ENCODE results near the gene GCSAM. TPM values are rescaled to one million over a fixed set of nuclear protein-coding genes. Genes with fewer than 3 reads are reported as not detected.

The GCSAM gene, protein sequence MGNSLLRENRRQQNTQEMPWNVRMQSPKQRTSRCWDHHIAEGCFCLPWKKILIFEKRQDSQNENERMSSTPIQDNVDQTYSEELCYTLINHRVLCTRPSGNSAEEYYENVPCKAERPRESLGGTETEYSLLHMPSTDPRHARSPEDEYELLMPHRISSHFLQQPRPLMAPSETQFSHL
- under 1 TPM in 1 of 2 donors, not detected in 1; 0.50 TPM for total RNA-seq
- long read RNA-seq: 0 reads

DNA sequence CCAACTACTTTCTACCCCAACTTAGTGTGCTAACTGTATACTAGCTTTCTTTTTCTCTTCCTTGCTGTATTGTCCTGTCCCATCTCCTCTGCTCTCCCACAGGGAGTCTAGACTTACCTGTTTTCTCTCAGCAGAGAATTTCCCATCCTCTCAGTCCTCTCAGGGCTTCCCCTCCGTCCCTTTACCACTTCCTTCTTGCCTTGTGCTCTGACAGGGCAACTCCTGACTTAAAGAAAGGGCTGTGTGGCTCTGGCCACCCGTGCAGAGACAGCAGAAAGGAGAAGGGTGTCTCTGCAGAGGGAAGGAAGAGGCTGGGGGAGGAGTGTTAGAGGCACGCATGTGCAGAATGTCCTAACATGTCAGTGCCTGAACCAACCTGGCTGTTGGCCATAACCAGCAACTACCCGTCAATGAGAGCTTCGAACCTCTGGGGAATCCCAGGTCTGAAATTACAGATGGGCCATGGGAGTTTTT lies at the start of gene GCSAM:
GCSAM (minus strand) TSS at position 274 of the 474 bp plus-strand sequence; CDS start at position 146, 128 bp downstream.
- DNase-seq (peak; percentile 43 to 55), ATAC-seq (peak; percentile 33)
- intact Hi-C loops (cut with DNase I, micrococcal nuclease): loop anchor here in 1 of 2 donors (10.0 kb wide), 1 partner anchor 382 kb away; no protein-coding TSS in a partner anchor

DNA sequence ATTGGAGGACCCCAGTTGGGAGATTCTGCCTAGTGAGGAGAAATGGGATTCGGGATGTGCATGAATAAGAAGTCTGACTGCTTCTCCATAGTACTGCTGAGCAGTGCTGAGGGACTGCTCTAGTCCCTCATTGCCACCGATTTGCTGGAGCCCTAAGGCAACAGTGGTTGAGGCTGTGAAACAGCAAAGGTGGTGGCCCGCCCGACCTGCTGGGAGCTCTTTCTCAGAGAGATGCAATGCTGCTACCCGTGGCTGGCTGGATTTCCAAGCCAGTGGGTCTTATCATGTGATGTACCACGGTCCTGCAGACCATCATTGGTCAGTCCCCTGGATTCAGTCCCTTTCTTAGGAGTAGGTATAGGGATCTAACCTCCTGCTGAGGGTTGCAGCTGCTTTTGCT lies 42.6 kb upstream of the GCSAM start:
- no peak for ATAC-seq
- intact Hi-C loops (cut with DNase I, micrococcal nuclease): no loop called here
- DNase-seq: no peak

DNA sequence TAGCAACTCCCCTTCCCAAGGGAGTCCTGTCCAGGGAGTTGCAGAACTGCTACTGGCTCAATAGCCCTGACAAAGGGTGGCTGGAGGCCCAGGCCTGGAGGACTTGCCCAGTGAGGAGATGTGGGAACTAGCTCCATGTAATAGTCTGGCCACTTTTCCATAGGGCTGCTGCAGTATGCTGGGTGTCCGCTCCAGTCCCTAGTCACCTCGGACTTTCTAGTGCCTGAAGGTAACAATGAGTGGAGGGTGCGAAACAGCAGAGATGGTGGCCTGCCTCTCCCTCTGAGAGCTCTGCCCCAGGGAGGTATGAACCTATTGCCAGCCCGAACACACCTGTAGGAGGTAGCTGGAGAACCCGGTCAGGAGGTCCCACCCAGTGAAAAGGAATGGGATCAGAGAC lies 42.0 kb upstream of the GCSAM start:
- no peak for ATAC-seq
- intact Hi-C loops (cut with DNase I, micrococcal nuclease): no loop called here
- no peak for DNase-seq

DNA sequence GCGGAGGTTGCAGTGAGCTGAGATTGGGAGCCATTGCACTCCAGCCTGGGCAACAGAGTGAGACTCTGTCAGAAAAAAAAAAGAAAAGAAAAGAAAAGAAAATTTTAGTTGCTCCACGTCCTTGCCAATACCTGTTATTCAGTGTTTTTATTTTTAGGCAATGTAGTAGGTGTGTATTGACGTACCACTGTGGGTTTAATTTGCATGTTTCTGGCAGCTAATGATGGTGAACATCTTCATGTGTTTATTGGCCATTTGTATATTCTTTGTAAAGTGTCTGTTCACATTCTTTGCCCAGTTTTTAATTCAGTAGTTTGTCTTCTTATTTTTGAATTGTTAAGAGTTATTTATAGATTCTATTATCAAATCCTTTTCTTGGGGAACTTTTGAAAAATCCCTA lies 38.1 kb upstream of the GCSAM start:
- intact Hi-C loops (cut with DNase I, micrococcal nuclease): no loop called here
- ATAC-seq: no peak
- DNase-seq: no peak

DNA sequence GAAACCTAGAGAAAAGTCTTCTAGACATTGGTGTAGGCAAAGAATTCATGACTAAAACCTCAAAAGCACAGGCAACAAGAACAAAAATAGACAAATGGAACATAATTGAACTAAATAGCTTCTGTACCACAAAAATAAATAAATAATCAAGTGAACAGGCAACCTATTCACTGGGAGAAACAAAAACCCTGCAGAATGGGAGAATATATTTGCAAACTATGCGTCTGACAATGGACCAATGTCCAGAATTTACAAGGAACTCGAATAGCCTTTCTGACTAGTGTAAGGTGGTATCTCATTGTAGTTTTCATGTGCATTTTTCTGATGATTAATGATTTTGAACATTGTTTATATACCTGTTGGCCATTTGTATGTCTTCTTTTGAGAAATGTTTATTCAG lies 37.0 kb upstream of the GCSAM start:
- intact Hi-C loops (cut with DNase I, micrococcal nuclease): no loop called here
- ATAC-seq (no peak), DNase-seq (no peak)

DNA sequence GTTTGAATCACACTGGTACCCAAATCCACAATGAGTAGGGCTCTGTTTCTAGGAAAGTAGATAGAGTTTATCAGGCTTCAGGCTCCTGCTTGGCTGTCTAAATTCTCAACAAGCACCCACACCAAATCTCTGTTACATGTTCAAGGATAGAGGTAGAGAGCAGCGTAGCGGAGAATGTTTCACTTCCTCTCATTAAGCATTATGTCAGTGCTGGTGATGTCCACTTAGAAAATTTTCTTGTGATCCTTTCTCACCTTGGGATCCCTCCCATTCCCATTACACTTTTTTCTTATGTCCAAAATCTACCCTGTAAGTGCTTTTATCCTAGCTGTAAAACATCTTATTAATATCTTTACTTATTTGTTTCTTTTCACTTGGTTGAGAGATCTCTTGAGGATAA lies 34.7 kb upstream of the GCSAM start:
- ATAC-seq: no peak
- intact Hi-C loops (cut with DNase I, micrococcal nuclease): no loop called here
- DNase-seq: no peak

DNA sequence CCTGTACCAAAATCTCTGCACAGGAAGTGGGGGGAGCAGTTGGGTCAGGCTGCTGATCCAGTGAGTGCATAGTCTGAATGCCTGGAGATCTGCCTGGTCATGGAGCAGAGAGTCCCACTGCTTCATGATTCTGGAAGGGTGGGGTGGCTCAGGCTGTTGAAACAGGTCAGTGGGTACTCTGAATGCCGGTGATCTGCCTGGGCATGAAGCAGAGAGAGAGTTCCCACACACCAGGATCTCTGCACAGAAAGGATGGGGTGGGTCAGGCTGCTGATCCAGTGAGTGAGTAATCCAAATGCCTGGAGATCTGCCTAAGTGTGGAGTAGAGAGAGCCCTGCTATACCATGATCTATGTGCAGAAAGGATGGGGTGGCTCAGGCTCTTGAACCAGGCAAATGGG lies 16.1 kb upstream of the GCSAM start:
- ATAC-seq: no peak

DNA sequence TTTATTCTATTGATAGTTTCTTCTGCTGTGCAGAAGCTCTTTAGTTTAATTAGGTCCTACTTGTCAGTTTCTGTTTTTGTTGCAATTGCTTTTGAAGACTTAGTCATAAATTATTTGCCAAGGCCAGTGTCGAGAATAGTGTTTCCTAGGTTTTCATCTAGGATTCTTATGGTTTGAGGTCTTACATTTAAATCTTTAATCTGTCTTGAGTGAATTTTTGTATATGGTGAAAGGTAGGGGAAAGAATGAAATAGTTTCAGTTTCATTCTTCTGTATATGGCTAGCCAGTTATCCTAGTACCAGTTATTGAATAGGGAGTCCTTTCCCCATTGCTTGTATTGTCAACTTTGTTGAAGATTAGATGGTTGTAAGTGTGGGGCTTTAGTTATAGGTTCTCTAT lies 10.6 kb upstream of the GCSAM start:
- ATAC-seq (no peak), DNase-seq (no peak)
- intact Hi-C loops (cut with DNase I, micrococcal nuclease): no loop called here

More for the DNA sequence above, 16.1 kb upstream of the GCSAM start:
- intact Hi-C loops (cut with DNase I, micrococcal nuclease): no loop called here
- DNase-seq: no peak

DNA sequence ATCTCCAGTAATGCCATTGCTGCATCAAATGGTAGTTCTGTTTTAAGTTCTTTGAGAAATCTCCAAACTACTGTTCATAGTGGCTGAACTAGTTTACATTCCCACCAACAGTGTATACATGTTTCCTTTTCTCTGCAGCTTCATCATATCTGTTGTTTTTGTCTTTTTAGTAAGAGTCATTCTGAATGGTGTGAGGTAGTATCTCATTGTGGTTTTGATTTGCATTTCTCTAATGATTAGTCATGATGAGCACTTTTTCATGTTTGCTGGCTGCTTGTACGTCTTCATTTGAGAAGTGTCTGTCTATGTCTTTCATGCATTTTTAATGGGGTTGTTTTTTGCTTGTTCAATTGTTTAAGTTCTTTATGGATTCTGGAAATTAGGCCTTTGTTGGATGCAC lies 10.2 kb upstream of the GCSAM start:
- intact Hi-C loops (cut with DNase I, micrococcal nuclease): no loop called here
- DNase-seq: no peak
- ATAC-seq: no peak

DNA sequence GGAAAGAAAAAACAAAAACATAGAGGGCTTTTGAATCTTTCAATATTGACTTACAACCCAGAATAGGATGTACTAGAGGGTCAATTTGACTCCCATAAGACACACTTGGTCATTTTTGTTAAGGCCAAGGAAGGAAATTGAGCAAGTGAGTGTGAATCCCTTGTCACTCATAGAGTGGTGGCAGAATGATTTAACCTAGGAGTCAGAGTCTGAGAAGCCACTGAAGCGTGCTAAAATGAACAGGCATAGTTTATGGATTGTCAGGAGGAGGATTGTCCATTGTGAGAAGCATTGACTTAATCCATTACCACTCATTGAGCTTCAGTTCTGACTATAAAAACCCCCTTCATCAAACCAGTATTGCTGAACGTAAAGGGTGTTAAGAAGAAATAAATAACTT lies 8.2 kb upstream of the GCSAM start:
- DNase-seq: no peak
- ATAC-seq: no peak
- intact Hi-C loops (cut with DNase I, micrococcal nuclease): no loop called here

DNA sequence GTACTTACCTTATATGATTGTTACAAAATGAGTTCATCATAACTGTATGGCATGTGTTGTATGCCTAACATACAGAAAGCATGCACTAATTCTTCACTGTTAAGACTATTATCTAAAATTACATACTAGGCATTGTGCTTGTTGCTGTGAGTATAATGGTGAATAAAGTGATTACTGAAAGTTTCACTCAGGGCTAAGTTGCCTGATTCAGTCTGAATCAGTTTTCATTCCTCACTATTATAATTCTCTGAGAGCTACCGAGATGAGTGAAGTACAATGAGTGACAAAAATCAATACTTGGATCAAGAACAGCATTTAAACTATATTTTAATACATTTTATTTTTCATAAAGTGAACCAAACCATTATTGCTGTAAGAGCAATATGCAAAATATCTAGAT lies 7.5 kb upstream of the GCSAM start:
- intact Hi-C loops (cut with DNase I, micrococcal nuclease): no loop called here
- no peak for ATAC-seq
- no peak for DNase-seq

DNA sequence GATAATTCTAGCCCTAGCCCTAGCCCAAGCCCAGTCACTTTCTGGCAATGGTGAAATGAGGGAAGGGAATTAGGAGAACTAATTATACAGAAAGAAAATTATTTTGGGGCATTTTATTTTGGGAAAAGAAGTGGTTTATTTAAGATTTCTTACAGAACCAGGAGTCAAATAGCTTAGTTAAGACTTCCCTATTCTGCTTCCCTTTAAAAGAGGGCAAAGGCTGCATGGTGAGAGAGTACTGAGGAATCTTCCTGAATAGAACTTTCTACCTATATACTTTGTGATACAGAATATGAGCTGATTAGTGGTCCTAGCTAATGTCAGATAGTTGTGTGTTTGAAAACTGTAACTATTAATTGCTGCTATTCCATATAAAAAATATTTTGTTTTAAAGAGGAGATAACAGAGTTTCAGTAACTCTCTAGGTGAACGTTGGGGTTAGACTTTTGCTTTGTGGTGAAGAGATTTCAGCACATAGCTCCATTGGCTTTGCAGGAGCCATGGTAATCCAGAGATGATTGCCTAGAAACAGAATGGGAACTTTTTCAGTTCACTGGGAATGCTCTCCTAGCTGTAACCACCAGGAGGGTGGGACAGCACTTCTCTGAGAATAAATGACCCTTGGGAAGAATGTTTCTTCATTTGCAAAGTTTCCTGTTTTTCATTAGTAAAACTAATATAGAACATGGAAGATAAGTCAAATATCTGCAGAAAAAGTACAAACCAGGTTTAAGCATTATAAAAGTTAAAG lies 5.3 kb upstream of the GCSAM start:
- ATAC-seq (no peak), DNase-seq (no peak)
- intact Hi-C loops (cut with DNase I, micrococcal nuclease): loop anchor here in 1 of 2 donors (10.0 kb wide), 1 partner anchor 376 kb away; no protein-coding TSS in a partner anchor

DNA sequence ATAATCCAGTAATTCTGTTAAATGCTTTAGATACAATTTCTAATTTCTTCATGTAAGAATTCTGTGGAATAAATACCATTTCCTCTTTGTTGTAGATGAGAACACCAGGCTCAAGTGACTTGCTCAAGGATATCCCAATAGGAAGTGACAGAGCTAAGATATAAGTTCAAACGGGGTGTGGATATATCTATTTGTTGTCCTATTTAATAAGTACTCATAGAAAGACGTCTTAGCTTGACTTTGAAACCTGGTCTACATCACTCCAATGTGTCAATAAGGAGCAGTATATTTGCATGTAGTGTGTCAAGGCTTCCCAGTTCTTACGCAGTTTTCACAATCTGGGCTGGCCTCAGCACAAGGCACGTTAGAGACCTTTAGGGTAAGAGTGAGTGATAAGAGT lies 4.7 kb upstream of the GCSAM start:
- intact Hi-C loops (cut with DNase I, micrococcal nuclease): loop anchor here in 1 of 2 donors (10.0 kb wide), 1 partner anchor 377 kb away; no protein-coding TSS in a partner anchor
- no peak for ATAC-seq
- no peak for DNase-seq

DNA sequence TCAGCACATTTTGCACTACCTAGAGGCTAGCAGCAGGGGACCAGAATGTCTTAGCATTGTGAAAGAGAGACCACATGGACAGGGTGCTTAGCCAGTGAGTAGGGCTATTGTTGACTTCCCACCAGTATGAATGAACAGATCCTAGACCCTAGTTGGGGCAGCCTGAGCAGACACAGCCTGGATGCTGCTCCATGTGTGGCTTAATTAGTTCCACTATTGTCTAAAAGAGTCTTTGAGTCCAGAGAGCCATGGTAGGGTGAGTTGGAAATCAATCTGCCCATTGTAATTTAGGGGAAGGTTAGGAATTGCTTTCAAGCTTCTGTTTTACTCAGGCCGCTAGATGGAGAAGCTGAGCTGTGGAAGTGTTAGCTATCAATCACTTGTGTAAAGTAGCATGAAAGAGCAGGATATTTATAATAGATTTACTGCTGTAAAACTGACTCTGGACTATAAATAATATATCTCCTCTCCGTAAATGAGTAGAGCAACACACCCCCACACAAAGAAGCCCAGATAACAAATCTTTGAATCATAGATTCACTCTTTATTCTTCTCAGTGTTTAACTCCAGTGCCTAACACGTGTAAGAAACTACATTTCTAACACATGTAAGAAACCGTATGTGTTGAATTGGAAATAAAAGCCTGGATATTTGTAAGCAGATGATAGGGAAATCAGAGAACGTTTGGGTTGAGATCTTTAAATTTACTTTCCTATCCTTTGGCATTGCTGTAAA lies 4.1 kb upstream of the GCSAM start:
- intact Hi-C loops (cut with DNase I, micrococcal nuclease): loop anchor here in 1 of 2 donors (10.0 kb wide), 1 partner anchor 378 kb away; no protein-coding TSS in a partner anchor
- ATAC-seq (peak; percentile 76), DNase-seq (peak in 1 of 2 donors; percentile 37)

DNA sequence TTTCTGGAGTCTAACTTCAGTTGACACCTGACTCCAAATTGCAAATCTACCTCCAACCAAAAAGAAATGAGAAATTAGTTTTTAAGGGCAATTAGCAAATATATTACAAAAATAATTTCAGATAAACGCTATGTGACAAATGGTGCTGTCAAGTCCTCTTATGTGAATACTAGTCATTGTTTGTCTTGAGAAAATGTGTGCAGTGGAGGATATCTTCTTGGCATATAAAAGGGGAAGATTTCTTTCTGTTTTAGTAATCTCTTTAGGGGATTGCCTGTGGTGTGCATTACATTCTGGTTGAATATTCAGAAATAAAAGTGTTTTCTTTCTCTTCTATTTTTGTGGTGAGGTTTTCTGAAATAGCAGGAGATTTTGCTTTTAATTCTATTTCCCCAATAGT lies 3.0 kb upstream of the GCSAM start:
- intact Hi-C loops (cut with DNase I, micrococcal nuclease): loop anchor here in 1 of 2 donors (10.0 kb wide), 1 partner anchor 379 kb away; no protein-coding TSS in a partner anchor
- ATAC-seq (no peak), DNase-seq (no peak)

DNA sequence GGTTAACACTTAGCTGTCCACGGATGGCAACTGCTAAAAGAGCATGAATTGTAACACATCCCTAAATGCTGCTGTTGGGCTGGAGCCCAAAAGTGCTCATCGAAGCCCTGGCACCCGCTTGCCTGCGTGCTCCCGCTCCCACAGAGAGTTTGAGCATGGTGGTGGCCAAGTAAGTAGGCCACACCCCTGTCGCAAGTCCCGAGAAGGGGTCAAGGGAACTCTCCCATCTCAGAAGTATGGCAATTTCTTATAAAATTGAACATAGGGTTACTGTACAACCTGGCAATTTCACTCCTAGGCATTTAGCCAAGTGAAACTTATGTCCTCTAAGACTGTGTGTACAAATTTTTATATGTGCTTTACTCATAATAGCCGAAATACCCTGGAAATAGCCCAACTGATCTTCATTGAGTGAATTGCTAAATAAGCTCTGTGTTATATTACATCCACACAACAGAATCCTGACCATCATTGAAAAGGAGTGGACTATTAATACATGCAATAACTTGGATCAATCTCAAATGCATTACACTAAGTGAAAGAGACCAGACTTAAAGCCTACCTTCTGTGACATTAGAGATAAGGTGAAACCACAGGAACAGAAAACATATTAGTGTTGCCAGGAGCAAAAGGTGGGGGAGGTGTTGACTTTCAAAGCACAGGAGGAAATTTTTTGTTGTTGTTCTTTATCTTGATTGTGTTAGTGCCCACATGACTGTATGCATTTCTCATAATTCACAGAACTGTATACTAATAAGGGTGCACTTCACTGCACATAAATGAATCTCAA lies 1.5 kb upstream of the GCSAM start:
- DNase-seq (no peak), ATAC-seq (peak; percentile 38)
- intact Hi-C loops (cut with DNase I, micrococcal nuclease): loop anchor here in 1 of 2 donors (10.0 kb wide), 1 partner anchor 380 kb away; no protein-coding TSS in a partner anchor

DNA sequence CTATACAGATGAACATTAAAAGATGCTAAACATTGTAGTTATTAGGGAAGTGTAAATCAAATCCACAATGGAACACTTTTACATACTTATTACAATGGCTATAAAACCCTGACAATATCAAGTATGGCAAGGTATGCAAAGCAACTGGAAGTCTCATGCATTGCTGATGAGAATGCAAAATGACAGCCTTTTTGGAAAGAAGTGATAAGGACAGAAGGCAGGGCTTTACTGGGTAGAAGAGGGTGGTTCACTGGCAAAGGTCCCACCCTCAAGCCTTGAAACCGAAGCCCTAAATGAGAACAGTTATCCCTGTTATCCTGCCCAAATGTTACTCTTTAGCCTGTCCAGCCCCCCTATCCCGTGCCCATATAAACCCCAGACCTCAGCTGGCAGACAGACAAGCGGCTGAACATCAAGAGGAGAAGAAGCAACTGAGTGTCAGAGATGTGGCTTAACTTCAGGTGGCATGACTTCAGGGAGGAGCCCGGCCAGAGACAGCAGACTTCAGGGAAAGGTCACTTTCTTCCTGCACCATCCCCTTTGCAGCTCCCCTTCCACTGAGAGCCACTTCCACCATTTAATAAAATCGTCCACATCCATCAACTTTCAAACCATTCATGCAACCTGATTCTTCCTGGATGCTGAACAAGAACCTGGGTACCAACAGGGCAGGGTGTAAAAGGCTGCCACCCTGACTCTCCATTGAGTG lies 732 bp upstream of the GCSAM start:
- intact Hi-C loops (cut with DNase I, micrococcal nuclease): loop anchor here in 1 of 2 donors (10.0 kb wide), 1 partner anchor 381 kb away; no protein-coding TSS in a partner anchor
- ATAC-seq: no peak
- no peak for DNase-seq

DNA sequence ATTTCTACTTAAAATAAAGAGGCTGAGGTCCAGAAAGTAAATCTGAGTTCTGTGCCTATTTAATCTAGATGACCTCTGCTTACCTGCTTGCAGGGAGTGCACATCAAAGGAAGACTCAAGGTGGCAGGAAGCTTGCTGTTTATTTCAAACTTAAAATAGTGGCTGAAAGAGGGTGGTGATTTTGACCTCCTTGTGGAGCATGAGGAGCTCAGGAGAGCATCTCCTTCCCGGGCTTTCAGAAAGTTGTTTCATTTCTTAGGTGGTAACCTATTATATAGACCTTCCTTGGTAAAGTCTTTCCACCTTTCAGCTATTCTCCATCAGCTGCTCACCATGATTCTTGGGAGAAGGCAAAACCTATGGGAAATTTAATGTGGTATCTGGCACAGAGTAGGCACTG lies 494 bp downstream of the GCSAM start:
- ATAC-seq (no peak), DNase-seq (no peak)
- intact Hi-C loops (cut with DNase I, micrococcal nuclease): loop anchor here in 1 of 2 donors (10.0 kb wide), 1 partner anchor 382 kb away; no protein-coding TSS in a partner anchor
